ENCODE results near the gene DENND1B.
A peak's percentile ranks its signal among the peaks of the same experiment; 100 is the strongest.
"Not testable (repeated sequence)": the region's sequence is repeated elsewhere in the genome, so short reads cannot be mapped to it uniquely, and the experiment has no call there.

DENND1B gene

GRCh38 chr1:197782722-197783360 lies 7.6 kb upstream of the DENND1B start:
- DNase-seq, result no peak

DNA sequence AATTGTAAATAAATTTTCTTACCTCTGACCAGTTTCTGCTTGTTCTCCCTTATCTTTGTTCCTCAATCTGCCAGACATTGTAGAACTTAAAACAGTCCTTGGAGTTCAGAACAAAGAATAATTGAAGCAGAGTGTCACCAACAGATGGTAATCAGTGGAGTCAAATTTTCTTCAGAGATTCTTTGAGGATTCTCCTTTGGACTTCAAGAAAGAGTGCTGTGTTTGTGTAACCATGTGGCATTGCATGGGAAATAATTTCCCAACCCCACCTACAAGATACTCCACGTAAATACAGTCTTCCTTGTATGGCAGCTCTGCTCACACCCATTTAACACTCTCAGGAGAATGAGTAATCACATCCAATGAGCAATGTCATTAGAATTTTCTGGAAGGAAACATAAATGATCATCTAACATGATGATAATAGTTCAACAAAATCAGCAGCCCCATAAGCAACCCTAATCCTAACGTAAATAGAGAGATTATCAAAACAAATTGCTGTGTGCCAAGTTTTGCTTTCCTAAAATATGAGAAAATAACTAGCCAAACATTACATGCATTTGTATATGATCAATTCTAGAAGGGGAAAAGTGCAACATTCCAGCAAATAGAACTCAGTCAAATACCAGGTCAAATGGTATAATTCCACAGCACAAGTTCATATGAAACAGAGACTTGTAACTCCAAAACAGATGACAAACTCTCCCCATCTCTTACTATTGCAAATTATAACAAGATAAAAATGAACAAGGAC lies 6.9 kb upstream of the DENND1B start:
- no peak for DNase-seq

GRCh38 chr1:197779921-197780320 lies 4.6 kb upstream of the DENND1B start:
- no peak for DNase-seq

- DNase-seq, result no peak
Measured at GRCh38 chr1:197778366-197778945, 3.2 kb upstream of the DENND1B start.

DNA sequence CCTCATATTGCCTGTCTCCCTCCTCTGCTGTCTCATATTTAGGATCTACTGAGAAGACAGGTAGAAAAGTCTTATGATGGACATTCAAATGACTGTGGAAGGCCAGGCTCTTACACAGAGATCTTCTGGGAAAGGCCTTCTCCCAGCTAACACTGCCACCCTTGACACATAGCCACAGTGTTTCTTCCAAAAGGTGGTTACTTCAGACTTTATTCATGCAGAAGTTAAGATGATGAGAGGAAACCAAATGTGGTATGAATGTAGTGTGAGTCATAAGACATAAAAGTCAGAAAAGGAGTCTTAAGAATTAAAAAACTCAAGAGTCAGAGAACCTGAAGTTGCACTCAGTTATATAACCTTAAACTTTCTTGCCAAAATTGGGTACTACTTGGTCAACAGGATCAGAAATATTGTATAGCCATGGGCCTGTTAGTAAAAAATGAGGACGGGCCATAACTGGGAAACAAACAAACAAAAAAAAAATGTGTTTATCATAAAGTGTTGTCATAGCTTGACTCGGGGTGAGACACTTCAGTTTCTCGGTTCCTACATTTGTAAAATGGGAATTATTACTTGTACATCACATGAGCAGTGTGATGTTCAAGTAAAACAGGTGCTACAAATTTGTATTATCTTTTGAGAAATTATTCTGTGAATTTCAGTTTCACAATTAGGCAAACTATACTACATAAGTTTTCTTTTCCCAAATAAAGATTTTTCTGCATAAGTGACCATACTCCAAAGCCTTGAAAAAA lies 1.2 kb upstream of the DENND1B start:
- no peak for DNase-seq

- peak; percentile 6 for DNase-seq
Measured at GRCh38 chr1:197774466-197775281, 606 bp downstream of the DENND1B start.

DNA sequence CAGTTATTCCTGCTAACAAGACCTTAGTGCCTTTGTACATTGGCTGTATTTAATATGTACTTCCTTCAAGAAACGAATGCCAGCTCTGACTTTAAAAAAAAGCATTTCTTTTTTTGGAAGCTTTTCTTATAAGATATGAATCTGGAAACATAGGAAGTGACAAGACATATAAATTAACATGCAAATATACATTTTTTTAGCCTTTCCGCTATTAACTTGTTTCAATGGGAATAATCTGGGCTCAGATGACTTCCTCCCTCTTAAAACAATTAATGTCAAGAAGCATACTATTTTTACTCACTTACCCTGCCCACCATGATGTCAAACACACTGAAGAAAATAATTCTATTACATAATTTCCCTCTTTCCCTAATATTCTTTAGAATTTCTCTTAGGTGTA lies 1.4 kb downstream of the DENND1B start:
- DNase-seq, result no peak

GRCh38 chr1:197771904-197772556 lies 3.2 kb downstream of the DENND1B start:
- no peak for DNase-seq

DNA sequence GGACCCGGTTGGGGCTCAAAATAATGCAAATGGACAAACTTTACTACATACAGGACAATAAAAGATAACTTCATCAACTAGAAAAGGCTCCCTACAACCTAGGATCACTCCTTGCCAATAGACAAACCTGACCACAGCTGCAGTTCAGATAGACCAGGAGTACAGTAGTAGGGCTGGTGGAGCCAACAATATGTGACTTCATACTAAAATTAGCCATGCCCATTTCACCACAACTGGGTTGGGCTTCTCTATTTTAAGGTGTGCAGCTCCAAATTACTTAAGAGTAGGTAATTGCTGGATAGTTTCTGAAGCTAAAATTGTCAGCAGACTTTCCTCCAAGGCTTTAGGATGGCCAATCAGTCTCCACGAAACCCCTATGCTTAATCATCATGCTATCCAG lies 3.9 kb downstream of the DENND1B start:
- DNase-seq, result no peak

GRCh38 chr1:197770243-197770642 lies 5.0 kb downstream of the DENND1B start:
- no peak for DNase-seq

DNA sequence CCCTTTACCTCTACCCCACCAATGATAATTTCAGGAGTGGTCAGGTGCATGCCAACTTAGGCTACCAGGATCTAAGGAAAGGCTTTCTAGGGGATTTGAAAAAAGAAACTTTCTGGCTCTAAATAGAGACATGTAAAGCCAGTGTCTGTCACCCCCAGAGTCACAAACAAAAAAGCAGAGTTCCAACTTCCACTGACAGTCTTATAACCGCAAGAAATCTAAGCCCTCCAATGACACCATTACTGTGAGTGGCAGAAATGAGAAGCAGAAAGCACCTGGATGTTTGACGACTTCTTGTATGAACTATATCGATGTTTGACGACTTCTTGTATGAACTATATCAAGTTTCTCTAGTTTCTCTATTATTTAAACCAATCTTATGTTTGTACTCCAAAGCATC lies 6.0 kb downstream of the DENND1B start:
- DNase-seq, result no peak

GRCh38 chr1:197768014-197768805 lies 7.1 kb downstream of the DENND1B start:
- DNase-seq, result no peak

DNA sequence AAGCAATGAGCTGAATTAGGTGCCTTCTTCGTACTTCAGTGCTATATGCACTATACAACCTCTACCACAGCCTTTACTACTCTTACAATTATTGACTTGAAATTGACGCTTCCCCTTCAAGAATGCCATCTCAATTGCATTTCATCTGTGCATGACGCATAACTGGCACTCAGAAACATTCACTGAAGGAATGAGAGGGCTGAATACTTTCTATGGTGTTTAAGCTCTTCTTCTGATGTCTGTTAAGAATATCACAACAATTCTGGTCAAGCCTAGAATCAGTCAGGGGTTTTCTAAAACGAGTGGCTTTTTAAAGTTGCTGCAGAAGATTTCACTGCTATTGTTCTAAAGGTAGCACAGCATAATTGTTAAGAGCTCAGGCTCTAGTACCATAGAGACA lies 11.5 kb downstream of the DENND1B start:
- no peak for DNase-seq

- DNase-seq, result no peak
Measured at GRCh38 chr1:197763307-197763706, 12.0 kb downstream of the DENND1B start.

DNA sequence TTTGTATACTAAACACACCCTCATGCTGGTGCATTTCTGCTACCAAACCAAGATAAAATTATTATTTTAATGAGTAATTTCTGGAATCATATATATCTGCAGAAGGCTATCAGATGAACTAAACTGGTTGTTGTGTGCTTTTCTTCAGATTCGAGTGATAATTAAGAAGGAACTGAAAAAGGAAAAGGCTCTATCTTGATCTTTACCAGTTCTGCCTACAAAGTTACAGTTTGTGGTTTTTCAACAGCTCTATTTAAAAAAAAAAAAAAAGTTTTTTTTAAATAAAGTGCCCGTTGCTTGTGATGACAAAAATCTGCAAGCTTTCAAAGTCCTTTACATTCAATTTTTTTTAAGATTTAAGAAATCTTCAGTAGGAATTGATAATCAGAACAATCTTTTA lies 13.6 kb downstream of the DENND1B start:
- DNase-seq, result no peak

DNA sequence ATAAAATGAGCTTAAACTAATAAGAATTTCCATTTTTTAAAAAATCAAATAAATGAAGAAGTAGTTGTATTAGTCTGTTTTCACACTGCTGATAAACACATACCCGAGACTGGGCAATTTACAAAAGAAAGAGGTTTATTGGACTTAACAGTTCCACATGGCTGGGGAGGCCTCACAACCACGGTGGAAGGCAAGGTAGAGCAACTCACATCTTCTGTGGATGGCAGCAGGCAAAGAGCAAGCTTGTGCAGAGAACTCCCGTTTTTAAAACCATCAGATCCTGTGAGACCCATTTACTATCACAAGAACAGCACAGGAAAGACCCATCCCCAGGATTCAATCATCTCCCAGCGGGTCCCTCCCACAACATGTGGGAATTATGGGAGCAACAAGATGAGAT lies 19.7 kb downstream of the DENND1B start:
- DNase-seq, result not testable (repeated sequence)

DNA sequence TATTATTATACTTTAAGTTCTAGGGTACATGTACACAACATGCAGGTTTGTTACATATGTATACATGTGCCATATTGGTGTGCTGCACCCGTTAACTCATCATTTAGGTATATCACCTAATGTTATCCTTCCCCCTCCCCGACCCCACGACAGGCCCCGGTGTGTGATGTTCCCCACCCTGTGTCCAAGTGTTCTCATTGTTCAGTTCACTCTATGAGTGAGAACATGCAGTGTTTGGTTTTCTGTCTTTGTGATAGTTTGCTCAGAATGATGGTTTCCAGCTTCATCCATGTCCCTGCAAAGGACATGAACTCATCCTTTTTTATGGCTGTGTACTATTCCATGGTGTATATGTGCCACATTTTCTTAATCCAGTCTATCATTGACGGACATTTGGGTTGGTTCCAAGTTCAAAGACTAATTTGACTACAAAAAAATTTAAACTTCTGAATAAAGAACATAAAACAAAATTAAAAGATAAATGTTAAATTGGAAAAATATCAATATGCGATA lies 22.6 kb downstream of the DENND1B start:
- not testable (repeated sequence) for DNase-seq

GRCh38 chr1:197750366-197750765 lies 24.9 kb downstream of the DENND1B start:
- no peak for DNase-seq

GRCh38 chr1:197745911-197746310 lies 29.4 kb downstream of the DENND1B start:
- no peak for DNase-seq

- DNase-seq, result no peak
Measured at GRCh38 chr1:197744979-197745378, 30.3 kb downstream of the DENND1B start.

DNA sequence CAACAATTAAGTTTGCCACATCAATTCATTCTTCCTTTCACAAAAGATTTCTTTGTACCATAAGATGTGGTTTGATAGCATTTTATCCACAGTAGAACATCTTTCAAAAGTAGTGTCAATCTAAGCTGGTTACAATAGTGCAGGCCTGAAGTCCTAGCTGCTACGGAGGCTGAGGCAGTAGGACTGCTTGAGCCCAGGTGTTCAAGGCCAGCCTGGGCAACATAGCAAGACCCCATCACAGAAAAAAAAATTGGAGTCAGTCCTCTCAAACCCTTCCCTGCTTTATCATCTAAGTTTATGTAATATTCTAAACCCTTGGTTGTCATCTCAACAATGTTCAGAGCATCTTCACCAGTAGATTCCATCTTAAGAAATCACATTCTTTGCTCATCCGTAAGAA lies 31.7 kb downstream of the DENND1B start:
- no peak for DNase-seq

Measured in NCI-H1105 (cell line).